WTC11 (cell line): ENCODE results near the gene UNC119. TPM values are rescaled to one million over a fixed set of nuclear protein-coding genes. Genes with fewer than 3 reads are reported as not detected.
A peak's percentile ranks its signal among the peaks of the same experiment; 100 is the strongest.

Source experiments
- ATAC-seq: fragments of 200-7000 bp; cut with Tn5 transposase; 2 replicates; pipeline ENCODE4 v1.10.0; 2021; ENCODE audit warnings: mild to moderate bottlenecking, moderate library complexity
- CTCF ChIA-PET: fragments of 300-600 bp; sonication (Branson Sonifier 250); formaldehyde crosslinking; loops from one replicate; lab custom pipeline; 2021; ENCODE audit warnings: antibody characterized with exemption; lab: Charles Lee
- POLR2A ChIA-PET: fragments of 350-600 bp; sonication (Branson Sonifier 250); formaldehyde crosslinking; loops from one replicate; lab custom pipeline; 2021; ENCODE audit warnings: antibody characterized with exemption; lab: Charles Lee
- DNase-seq: peaks from one replicate; pipeline ENCODE4 v3.0.0; 2021; ENCODE audit warnings: low spot score
- H3K27ac Mint-ChIP-seq: 2 replicates; pipeline ENCODE4 v1.8.0; 2021; ENCODE audit warnings: mixed read lengths
- H3K27me3 Mint-ChIP-seq: 2 replicates; pipeline ENCODE4 v1.8.0; 2021; ENCODE audit warnings: low read depth, mild to moderate bottlenecking, moderate library complexity, mixed read lengths
- H3K36me3 Mint-ChIP-seq: 2 replicates; pipeline ENCODE4 v1.8.0; 2021; ENCODE audit warnings: mixed read lengths
- H3K4me1 Mint-ChIP-seq: 2 replicates; pipeline ENCODE4 v1.8.0; 2022; ENCODE audit warnings: mixed read lengths
- H3K4me3 Mint-ChIP-seq: 2 replicates; pipeline ENCODE4 v1.8.0; 2021; ENCODE audit warnings: mild to moderate bottlenecking, moderate library complexity, mixed read lengths
- H3K9me3 Mint-ChIP-seq: 2 replicates; pipeline ENCODE4 v1.8.0; 2021; ENCODE audit warnings: mixed read lengths
- AR ChIP-seq: fragments of 250-450 bp; sonication (Bioruptor Pico); IDR thresholded peaks from 2 replicates; pipeline ENCODE4 v1.9.0; 2021; ENCODE audit warnings: mild to moderate bottlenecking
- CTCF ChIP-seq: fragments of 200-600 bp; IDR thresholded peaks from 2 replicates; pipeline ENCODE4 v1.8.0; 2022; ENCODE audit warnings: antibody characterized with exemption
- E2F4 ChIP-seq: sonication (generic); formaldehyde crosslinking; IDR thresholded peaks from 2 replicates; pipeline ENCODE4 v1.8.1; 2022; ENCODE audit warnings: low read depth, mild to moderate bottlenecking, moderate library complexity, missing genetic modification reagents, borderline replicate concordance
- ERG ChIP-seq: fragments of 250-450 bp; sonication (Bioruptor Pico); IDR thresholded peaks from 2 replicates; pipeline ENCODE4 v1.8.0; 2021; ENCODE audit warnings: mild to moderate bottlenecking
- GRHL2 ChIP-seq: fragments of 250-450 bp; sonication (Bioruptor Pico); IDR thresholded peaks from 2 replicates; pipeline ENCODE4 v1.8.0; 2022; ENCODE audit warnings: mild to moderate bottlenecking, moderate library complexity; ENCODE audit not compliant: insufficient replicate concordance, severe bottlenecking
- PRDM15 ChIP-seq: sonication (generic); formaldehyde crosslinking; IDR thresholded peaks from 2 replicates; pipeline ENCODE4 v1.8.0; 2022; ENCODE audit warnings: missing genetic modification reagents
- ZBTB21 ChIP-seq: sonication (generic); formaldehyde crosslinking; IDR thresholded peaks from 2 replicates; pipeline ENCODE4 v1.8.1; 2023; ENCODE audit warnings: mild to moderate bottlenecking, missing genetic modification reagents, borderline replicate concordance
- ZNF281 ChIP-seq: sonication (generic); formaldehyde crosslinking; IDR thresholded peaks from 2 replicates; pipeline ENCODE4 v1.8.0; 2023; ENCODE audit warnings: mild to moderate bottlenecking, missing genetic modification reagents
- total RNA-seq: library from RNA; stranded (reverse); gene quantifications from 3 replicates; pipeline ENCODE4 v1.2.3, GENCODE V29; 2021

Gene UNC119
- total RNA-seq, 1 experiment from 2014 or later: 59.6 TPM

- POLR2A ChIA-PET: interaction anchor here (1.2 kb wide), 1 partner anchor 9 kb away, joined by 3 read pairs; no protein-coding TSS in a partner anchor
- TF ChIP-seq ERG (CRISPR knock-in tag) (no peak), ZNF281 (no peak), GRHL2 (CRISPR knock-in tag) (no peak), AR (CRISPR knock-in tag) (no peak)
- Mint-ChIP-seq H3K9me3 (no peaks in the 10 kb centered on the region), H3K36me3 (no peaks in the 10 kb centered on the region), H3K4me1 (peaks cover 25% of the 10 kb centered on the region), H3K27me3 (no peaks in the 10 kb centered on the region), H3K27ac (peak overlapping the region; percentile 38), H3K4me3 (no peak overlapping the region)
- CTCF ChIA-PET: interaction anchor here (0.8 to 5.2 kb wide), 3 partner anchors 31 to 129 kb away, joined by 3 to 26 read pairs (median 4); partner anchors contain the start of gene ALDOC
- DNase-seq (no peak), ATAC-seq (no peak)
These were observed 7.3 kb downstream of the UNC119 start for GRCh38 chr17:28545141-28545503.

GRCh38 chr17:28544402-28545140 is 7.9 kb downstream of the UNC119 start:
- Mint-ChIP-seq H3K36me3 (no peaks in the 10 kb centered on the region), H3K9me3 (no peaks in the 10 kb centered on the region), H3K27me3 (no peaks in the 10 kb centered on the region), H3K4me3 (no peak overlapping the region), H3K4me1 (peaks cover 25% of the 10 kb centered on the region), H3K27ac (peak overlapping the region; percentile 38)
- POLR2A ChIA-PET: no interaction called here
- no peak for DNase-seq
- CTCF ChIA-PET: interaction anchor here (0.7 to 5.2 kb wide), 4 partner anchors 32 to 165 kb away, joined by 3 to 26 read pairs (median 4); partner anchors contain the start of gene ALDOC
- TF ChIP-seq CTCF (no peak), PRDM15 (CRISPR knock-in tag) (peak; percentile 74), ZBTB21 (CRISPR knock-in tag) (no peak), E2F4 (CRISPR knock-in tag) (no peak)
- ATAC-seq: peak; percentile 6; the same call in 1 of the 2 replicates
